Activated CD4-positive, CD25-positive, alpha-beta regulatory T cell treated with anti-CD3 and anti-CD28 coated beads, Interleukin-2, amount 50 U/mL, for 16 hours (primary cell): ENCODE results near the gene NANOS3.
A peak's percentile ranks its signal among the peaks of the same experiment; 100 is the strongest.

Experiments used
- DNase-seq: peaks from one replicate; pipeline ENCODE4 v3.0.0-alpha.2; 2020; ENCODE audit warnings: low read depth, low spot score

NANOS3 gene

DNA sequence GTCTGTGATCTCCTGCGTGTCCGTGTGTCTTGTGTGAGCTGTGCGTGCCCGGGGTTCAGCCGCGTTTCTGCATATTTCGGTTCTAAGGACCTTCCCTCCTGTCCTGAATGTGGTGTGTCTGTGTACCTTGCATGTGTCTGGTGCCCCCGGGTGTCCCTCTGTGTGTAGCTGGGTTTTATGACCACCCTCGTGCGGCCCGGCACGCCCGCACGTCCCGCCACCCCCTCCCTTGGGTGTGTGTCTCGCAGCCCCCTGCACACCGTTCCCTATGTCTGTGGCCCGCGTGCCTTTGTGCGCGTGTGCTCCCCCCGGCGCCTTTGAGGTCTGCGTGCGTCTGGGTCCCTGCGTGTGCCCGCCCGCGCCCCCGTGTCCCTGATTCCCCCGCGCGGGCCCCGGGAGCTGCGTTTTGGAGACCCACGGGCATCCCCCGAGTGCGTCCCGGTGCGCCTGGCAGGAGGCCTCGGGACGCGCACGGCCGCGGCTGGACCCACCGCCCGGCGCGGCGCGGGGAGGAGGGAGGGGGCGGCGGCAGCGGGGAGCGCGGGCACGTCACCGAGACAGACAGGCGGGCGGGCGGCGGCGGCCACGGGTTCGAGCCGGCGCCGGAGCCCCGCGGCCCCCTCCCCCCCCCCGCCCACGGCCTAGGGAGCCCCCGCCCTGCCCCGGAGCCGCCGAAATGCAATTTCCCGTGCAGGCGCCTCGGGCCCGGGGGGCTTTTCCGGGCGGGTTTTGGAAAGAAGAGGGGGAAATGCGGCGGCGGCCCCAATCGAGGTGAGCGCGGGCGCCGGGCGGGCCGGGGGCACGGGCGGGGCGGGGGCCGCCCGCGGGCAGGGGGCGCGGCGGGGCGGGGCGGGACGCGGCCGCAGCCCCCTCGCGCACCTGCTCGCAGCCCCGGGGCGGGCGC is 12.0 kb upstream of the NANOS3 start:
- DNase-seq, result no peak

DNA sequence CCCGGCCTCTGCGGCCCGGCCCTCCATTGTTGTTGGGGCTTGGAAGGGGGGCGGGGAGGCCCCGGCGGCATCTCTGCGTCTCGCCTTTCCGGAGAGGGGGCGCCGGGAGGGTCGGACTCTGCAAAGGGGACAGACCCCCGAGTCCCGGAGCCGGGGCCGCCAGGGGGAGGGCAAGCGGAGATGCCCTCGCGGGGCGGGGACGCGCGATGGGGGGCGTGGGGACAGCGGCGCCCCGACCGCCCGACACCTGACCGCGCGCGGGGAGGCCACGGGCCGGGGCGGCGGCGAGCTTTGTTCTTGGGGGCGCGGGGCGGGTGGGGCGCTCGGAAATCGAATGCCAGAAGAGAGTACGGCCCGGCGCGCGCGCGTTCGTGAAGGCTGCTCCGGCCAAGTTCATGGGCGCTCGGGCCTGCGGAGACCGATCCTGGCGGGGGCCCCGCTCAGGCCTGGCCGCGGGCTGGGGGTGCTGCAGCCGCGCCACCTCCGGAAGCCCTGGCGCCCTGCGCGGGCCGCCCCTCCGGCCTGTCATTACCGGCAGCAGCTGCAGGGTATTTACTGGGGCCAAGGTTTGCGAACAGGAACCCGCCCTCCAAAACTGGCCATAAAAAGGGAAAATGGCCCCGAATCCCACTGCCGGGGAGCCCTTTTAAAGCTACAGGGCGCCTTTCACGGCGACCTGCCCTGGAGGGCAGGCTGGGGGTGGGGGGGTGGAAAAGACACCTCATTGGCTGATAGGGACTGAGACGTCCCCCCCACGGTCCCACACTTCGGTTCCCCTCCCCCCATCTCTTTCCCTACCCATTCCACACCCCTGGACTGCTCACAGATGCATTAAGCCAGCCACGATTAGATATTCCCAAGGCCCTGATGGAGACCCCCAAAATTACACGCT is 11.1 kb upstream of the NANOS3 start:
- no peak for DNase-seq

GRCh38 chr19:13866463-13867046 is 10.4 kb upstream of the NANOS3 start:
- no peak for DNase-seq

- DNase-seq, result no peak
Observed at GRCh38 chr19:13868663-13869062, 8.3 kb upstream of the NANOS3 start.

- DNase-seq, result no peak
Observed at GRCh38 chr19:13869281-13869680, 7.7 kb upstream of the NANOS3 start.

GRCh38 chr19:13870873-13871272 is 6.1 kb upstream of the NANOS3 start:
- DNase-seq, result no peak

DNA sequence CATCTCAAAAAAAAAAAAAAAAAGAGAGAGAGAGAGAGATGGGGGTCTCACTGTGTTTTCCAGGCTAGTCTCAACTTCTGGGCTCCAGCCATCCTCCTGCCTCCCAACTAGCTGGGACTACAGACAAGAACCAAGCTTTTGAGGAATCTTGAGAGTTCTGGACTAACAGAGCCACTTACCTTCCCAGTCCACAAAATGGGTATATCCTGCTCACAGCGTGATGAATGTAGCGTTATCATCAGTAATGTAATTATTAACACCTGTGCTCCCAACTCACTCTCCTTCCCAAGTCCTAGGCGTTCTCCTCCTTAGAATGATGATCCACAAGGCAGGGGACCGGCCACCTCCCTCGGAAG is 4.6 kb upstream of the NANOS3 start:
- DNase-seq, result no peak

- DNase-seq, result no peak
Observed at GRCh38 chr19:13872695-13873389, 4.1 kb upstream of the NANOS3 start.

GRCh38 chr19:13873834-13874515 is 3.0 kb upstream of the NANOS3 start:
- no peak for DNase-seq

DNA sequence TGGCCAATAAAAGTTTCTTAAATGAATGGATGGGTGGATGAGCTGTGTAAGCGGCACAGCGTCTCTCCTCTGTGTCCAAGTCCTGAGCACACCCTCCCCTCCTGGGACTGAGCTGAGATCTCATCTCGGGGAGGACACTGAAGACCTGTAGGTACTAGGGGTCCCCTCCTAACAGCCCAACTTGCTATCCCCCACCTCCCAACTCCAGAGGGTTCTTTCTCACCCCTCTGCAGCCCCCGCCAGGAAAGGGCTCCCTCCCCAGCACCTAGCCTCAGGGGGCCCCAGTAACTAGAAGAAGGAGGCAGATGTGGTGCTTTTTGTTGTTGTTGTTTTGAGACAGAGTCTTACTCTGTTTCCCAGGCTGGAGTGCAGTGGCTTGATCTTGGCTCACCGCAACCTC is 1.1 kb upstream of the NANOS3 start:
- no peak for DNase-seq

- DNase-seq, result no peak
Observed at GRCh38 chr19:13877303-13877702, 369 bp downstream of the NANOS3 start.

DNA sequence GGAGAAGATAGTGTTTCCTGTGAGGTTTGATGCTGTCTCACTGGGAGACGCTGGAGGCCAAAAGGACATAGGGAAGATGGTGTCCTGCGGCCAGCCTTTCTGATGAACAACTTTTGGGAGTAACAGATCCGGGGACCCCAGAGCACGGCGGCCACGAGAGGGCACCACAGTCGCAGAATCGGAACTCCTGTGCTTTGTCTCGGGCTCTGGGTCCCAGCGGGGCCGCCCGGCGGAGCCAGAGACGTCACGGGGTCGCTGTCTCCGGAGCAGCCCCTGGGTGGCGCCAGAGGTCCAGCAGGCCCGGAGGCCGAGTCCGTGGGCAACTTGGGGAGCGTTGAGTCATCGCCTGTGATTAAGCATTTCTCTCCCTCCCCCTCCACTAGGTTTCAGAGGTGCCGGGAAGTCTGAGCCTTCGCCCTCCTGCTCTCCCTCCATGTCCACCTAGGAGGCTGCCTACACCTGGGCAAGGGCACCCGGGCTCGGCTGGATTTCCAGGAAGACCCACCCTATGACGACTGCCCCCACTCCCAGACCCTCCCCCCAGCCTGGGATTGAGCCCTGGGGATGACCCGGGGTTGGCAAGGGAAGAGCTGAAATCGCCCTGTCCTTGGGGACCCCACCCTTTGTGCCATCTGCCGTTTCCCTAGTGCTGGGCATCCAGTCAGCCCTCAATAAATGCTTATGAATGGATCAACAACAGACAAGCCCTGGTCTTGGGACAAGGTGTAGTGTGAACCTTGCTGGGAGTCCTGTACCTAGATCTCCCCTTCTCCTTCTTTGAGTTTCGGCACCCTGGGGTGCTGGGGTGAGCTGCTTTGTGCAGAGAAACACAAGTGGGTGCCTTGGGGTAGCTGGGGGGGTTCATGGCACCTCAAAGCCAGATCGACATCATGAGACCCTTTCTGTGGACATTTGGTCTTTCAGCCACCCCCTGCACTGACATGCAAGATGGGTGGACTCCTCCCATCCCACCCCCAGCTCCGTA is 3.4 kb downstream of the NANOS3 start:
- peak; percentile 91 for DNase-seq

DNA sequence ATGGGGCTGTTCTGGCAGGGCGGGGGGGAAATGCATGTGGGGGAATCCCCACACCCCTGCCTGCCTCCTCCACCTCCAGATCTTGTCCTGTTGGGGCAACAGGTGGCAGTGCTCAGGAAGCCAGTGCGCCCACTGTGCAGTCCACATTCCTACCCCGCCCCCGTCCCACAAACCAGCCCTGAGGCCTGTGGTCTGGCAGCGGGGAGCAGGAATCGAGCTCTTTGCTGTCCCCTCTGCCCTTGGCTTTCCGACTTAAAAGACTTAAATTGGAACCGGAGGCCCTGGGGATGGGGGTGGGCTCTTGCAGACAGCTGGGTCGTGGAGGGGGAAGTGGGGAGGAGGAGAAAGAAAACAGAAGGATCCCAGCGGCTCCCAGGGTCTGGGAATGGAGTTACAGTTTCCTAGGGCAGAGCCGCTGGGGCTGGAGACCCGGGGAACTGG is 4.3 kb downstream of the NANOS3 start:
- DNase-seq, result no peak

DNA sequence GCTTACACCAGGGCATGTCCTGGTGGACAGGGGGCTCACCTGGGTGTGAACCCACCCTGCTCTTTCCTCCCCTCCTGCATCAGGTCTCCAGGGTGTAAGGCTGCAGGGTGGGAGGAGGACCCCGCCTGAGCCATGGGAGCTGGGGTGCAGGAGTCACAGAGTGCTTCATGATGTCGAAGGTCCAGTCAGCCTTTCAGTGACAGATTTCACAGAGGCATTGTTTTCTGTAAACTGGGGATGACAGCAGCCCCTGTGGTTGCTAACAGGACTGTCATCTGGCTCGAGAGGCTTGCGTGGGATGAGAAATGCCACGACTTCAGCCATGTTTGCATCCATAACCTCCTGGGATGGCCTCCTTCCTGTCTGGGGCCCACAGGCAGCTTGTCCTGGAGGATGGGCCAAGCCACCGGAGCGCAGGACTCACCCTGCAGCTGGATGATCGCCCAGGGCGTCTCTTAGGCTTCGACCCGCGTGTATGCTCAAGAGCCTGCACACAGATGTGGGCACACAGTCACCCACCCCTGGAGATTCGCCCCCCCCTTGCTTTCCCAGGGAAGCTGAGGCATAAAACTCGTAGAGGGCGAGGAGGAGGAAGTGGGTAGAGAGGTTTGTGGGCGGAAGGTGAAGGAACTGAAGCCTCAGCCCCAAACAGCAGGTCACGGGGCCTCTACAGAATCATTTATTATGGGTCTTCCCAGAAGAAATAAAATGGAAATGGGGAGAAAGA is 4.9 kb downstream of the NANOS3 start:
- DNase-seq, result no peak

DNA sequence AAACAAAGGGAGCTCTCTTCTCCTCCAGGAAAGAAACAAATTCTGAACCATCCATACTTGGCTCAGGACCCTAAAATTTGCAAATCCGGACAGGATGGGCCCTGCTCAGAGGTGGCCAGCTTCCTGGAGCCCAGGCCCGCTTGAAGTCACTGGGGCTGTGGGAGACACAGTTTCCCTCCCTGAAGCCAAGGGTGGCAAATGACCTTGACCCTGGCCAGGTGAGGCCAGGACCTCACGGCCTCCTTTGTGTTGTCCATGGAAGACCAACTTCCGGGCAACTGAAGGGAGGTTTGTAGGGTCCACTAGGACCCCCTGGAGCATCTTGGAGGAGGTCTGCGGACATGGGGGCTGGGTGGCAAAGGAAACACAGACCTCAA is 5.5 kb downstream of the NANOS3 start:
- no peak for DNase-seq

- DNase-seq, result no peak
Observed at GRCh38 chr19:13882836-13883235, 5.9 kb downstream of the NANOS3 start.

- DNase-seq, result no peak
Observed at GRCh38 chr19:13883516-13884064, 6.7 kb downstream of the NANOS3 start.

DNA sequence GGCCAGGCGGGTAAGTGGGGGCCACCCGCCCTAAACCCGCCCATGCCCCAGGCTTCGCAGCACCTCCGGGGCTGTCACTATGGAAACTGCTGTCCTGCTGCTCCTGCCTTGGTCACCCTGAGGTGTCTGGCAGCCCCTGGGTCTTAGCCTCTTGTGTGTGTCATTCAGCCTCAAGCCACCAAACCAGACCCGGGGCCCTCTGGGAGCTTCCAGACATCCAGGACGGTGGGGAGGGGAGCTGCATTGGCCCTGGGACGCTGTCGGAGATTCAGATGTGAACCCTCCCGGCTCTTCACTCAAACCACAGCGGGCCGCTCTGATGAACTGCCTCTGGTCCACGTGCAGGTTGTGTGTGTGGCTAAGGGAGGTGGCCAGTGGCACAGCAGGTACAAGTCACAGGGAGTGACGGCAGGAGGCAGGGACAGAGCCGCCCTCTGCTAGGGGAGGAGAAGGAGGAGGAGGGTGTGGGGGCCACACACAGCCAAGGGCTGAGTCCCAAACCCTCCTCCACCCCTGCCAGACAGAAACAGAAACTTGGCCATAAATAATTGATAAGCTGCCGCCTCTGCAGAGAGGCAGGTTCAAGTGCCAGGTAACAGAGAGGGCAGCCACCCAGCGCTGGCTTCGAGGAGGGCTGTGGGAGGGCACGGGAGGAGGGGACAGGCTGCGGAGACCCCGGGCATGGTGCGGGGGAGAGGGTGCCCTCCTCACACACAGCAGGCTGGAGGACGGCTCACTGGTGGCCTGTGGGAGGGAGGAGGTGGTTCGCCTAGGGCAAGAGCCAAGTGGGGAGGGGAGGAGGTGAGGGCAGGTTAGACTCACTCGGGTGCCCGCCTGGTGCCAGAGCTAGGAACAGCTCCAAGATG is 8.0 kb downstream of the NANOS3 start:
- no peak for DNase-seq
